Measurements from ENCODE around the gene ACTG2. TPM values are rescaled to one million over a fixed set of nuclear protein-coding genes. Genes with fewer than 3 reads are reported as not detected.

Gene ACTG2
- polyA plus RNA-seq, 1 donor (not counting 4 experiments of a cell fraction or from before 2014, with no cell fraction given), result not detected

DNA sequence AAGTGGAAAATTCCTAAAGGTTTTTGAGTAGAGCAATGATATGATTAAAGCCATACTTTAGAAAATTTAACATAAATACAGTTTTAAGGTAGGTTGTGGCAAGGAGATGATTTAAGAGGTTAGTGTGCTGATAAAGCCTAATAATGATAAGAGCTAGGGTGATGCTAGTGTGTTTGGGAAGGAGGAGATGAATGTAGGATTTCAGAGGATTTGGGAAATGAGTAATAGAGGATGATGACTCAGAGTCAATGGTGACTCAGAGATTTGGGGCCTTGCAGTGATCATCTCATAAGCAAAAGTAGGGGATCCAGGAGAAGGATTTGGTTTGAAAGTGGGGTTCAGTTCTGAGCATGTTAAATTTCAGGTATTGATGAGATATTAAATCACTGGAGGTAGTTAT, 40.8 kb upstream of the ACTG2 start:
- Histone ChIP-seq H3K4me2 (ENCODE audit: control insufficient read depth, extremely low read depth, insufficient read depth, low read depth, low read length) (peak overlapping the region; percentile 17), H3K4me1 (ENCODE audit: control insufficient read depth, extremely low read depth, insufficient read depth, low read length) (peaks cover 17% of the 10 kb centered on the region), H2AFZ (ENCODE audit: control insufficient read depth, low read length) (no peak overlapping the region), H3K9me3 (ENCODE audit: control insufficient read depth, low read depth, low read length) (no peaks in the 10 kb centered on the region), H3K79me2 (ENCODE audit: control insufficient read depth, insufficient read depth, low read length) (no peaks in the 10 kb centered on the region), H3K36me3 (ENCODE audit: control insufficient read depth in 2 of 2, extremely low read depth in 1 of 2, insufficient read depth in 2 of 2, low read length in 2 of 2) (peaks cover 44 to 66% of the 10 kb centered on the region in 2 experiments), H3K27ac (ENCODE audit: control insufficient read depth, insufficient read depth, low read length) (no peak overlapping the region), H3K27me3 (ENCODE audit: control insufficient read depth, extremely low read depth, insufficient read depth, low read length) (no peaks in the 10 kb centered on the region), H3K9me1 (ENCODE audit: control insufficient read depth, extremely low read depth, insufficient read depth, low read length) (no peaks in the 10 kb centered on the region), H4K20me1 (ENCODE audit: control insufficient read depth, extremely low read depth, insufficient read depth, low read length) (no peaks in the 10 kb centered on the region), H3K9ac (ENCODE audit: control insufficient read depth, extremely low read depth, insufficient read depth, low read length) (no peak overlapping the region), H3K4me3 (ENCODE audit: control insufficient read depth in 2 of 3, extremely low read depth in 1 of 3, insufficient read depth in 2 of 3, low read depth in 1 of 3, low read length in 3 of 3) (no peak overlapping the region)
- DNase-seq (ENCODE audit: low read depth, low spot score), result no peak
- dilution Hi-C loops (cut with MboI; ENCODE audit: extremely low pct_ligation_motif_present, low sequenced_read_pairs), result no loop called here
- TF ChIP-seq, protein P1, sequence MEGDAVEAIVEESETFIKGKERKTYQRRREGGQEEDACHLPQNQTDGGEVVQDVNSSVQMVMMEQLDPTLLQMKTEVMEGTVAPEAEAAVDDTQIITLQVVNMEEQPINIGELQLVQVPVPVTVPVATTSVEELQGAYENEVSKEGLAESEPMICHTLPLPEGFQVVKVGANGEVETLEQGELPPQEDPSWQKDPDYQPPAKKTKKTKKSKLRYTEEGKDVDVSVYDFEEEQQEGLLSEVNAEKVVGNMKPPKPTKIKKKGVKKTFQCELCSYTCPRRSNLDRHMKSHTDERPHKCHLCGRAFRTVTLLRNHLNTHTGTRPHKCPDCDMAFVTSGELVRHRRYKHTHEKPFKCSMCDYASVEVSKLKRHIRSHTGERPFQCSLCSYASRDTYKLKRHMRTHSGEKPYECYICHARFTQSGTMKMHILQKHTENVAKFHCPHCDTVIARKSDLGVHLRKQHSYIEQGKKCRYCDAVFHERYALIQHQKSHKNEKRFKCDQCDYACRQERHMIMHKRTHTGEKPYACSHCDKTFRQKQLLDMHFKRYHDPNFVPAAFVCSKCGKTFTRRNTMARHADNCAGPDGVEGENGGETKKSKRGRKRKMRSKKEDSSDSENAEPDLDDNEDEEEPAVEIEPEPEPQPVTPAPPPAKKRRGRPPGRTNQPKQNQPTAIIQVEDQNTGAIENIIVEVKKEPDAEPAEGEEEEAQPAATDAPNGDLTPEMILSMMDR (optimal IDR thresholded peaks at IDR 0.05 in 1 of 3, IDR thresholded peaks at IDR 0.05 in 1 of 3, conservative IDR thresholded peaks at IDR 0.05 in 1 of 3; ENCODE audit: extremely low read depth in 1 of 3, insufficient read depth in 2 of 3, low read length in 3 of 3), result no peak
- no peak for TF ChIP-seq EZH2 (IDR thresholded peaks at IDR 0.05; ENCODE audit: low read length)
- FAIRE-seq, result peak; percentile 75

DNA sequence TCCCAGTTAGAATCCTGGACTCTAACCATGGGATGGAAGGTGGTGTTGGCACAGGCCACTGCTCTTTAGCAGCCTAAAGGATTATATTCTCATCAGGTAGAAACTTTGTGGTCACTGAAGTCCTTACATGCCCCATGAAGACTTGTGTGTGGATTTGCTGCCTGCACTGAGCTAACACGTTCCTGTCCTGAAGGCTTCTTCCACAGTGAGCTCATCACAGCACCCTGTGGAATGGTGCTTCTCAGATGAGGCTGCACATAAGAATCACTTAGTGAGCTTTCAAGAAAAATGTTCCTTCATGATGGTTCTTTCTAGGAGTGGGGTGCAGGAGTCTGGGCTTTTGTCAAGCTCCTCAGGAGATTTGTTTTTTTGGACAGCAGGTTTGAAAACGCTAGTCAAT, 37.3 kb upstream of the ACTG2 start:
- no peak for FAIRE-seq
- dilution Hi-C loops (cut with MboI; ENCODE audit: extremely low pct_ligation_motif_present, low sequenced_read_pairs), result no loop called here

More for the DNA sequence above, 37.3 kb upstream of the ACTG2 start:
- H4K20me1 ChIP-seq (ENCODE audit: control insufficient read depth, extremely low read depth, insufficient read depth, low read length), result no peaks in the 10 kb centered on the region
- peaks cover 33 to 49% of the 10 kb centered on the region in 2 experiments for H3K36me3 ChIP-seq (ENCODE audit: control insufficient read depth in 2 of 2, extremely low read depth in 1 of 2, insufficient read depth in 2 of 2, low read length in 2 of 2)
- DNase-seq (ENCODE audit: low read depth, low spot score), result no peak
- TF ChIP-seq, protein P1 (optimal IDR thresholded peaks at IDR 0.05 in 1 of 3, IDR thresholded peaks at IDR 0.05 in 1 of 3, conservative IDR thresholded peaks at IDR 0.05 in 1 of 3; ENCODE audit: extremely low read depth in 1 of 3, insufficient read depth in 2 of 3, low read length in 3 of 3), result no peak
- no peak for TF ChIP-seq EZH2 (IDR thresholded peaks at IDR 0.05; ENCODE audit: low read length)
- no peaks in the 10 kb centered on the region for H3K79me2 ChIP-seq (ENCODE audit: control insufficient read depth, insufficient read depth, low read length)
- H3K4me1 ChIP-seq (ENCODE audit: control insufficient read depth, extremely low read depth, insufficient read depth, low read length), result peaks cover 26% of the 10 kb centered on the region
- no peak overlapping the region for H3K4me2 ChIP-seq (ENCODE audit: control insufficient read depth, extremely low read depth, insufficient read depth, low read depth, low read length)
- no peaks in the 10 kb centered on the region for H3K9me3 ChIP-seq (ENCODE audit: control insufficient read depth, low read depth, low read length)
- no peak overlapping the region for H3K4me3 ChIP-seq (ENCODE audit: control insufficient read depth in 2 of 3, extremely low read depth in 1 of 3, insufficient read depth in 2 of 3, low read depth in 1 of 3, low read length in 3 of 3)
- H3K9ac ChIP-seq (ENCODE audit: control insufficient read depth, extremely low read depth, insufficient read depth, low read length), result no peak overlapping the region
- H3K27ac ChIP-seq (ENCODE audit: control insufficient read depth, insufficient read depth, low read length), result no peak overlapping the region
- H3K27me3 ChIP-seq (ENCODE audit: control insufficient read depth, extremely low read depth, insufficient read depth, low read length), result no peaks in the 10 kb centered on the region
- H3K9me1 ChIP-seq (ENCODE audit: control insufficient read depth, extremely low read depth, insufficient read depth, low read length), result no peaks in the 10 kb centered on the region
- no peak overlapping the region for H2AFZ ChIP-seq (ENCODE audit: control insufficient read depth, low read length)

Measured in keratinocyte (primary cell).